ENCODE measurements around the gene COMT. TPM values are rescaled to one million over a fixed set of nuclear protein-coding genes. Genes with fewer than 3 reads are reported as not detected.

COMT gene
- total RNA-seq, 1 experiment from 2014 or later = 108 TPM

- CTCF ChIA-PET = no interaction called here
- intact Hi-C loops (cut with micrococcal nuclease; ENCODE audit: unreplicated experiment) = no loop called here
Observed at GRCh38 chr22:19919701-19920363, 21.7 kb upstream of the COMT start.

DNA sequence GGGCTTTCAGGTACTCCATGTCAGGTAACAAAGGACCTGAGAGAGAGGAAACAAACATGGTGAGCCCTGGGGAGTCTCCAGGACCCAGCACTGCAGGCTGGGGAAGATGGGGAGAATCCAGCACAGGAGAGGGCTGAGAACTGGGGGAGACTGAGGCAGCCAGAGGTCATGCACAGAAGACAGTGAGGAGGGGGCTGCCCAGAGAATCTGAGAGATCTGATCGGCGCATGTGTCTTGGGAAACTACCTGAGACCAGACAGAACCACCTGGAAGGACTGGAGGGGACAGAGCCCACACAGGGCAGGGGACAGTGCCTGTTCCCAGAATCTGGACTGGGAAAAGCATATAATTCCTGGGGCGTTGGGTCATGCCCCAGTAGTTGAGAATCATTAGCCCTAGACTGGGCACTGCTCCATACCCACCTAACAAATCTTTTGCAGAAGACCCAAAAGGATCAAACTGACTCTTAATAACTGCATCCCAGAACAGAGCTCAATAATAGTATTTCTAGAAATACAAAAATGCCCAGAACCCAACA, 20.0 kb upstream of the COMT start:
- DNase-seq (ENCODE audit: low read depth, low spot score) = no peak
- ATAC-seq = no peak
- in situ Hi-C loops (cut with HindIII; ENCODE audit: low pct_unique_long_range_greater_than_20kb, low sequenced_read_pairs) (no loop called here), intact Hi-C loops (cut with micrococcal nuclease; ENCODE audit: unreplicated experiment) (no loop called here)
- Histone ChIP-seq H3K27ac (ENCODE audit: low read length) (no peak overlapping the region), H3K36me3 (ENCODE audit: control insufficient read depth, insufficient read depth, low read length) (no peaks in the 10 kb centered on the region), H3K4me3 (ENCODE audit: low read depth in 2 of 2, low read length in 2 of 2) (no peak overlapping the region), H3K4me1 (ENCODE audit: control insufficient read depth, insufficient read depth, low read length) (no peaks in the 10 kb centered on the region), H3K27me3 (ENCODE audit: control insufficient read depth, insufficient read depth, low read length) (no peaks in the 10 kb centered on the region), H3K9me3 (ENCODE audit: control insufficient read depth, insufficient read depth, low read depth, low read length) (no peaks in the 10 kb centered on the region)
- POLR2A ChIA-PET = no interaction called here
- CTCF ChIA-PET = no interaction called here
- BruUV-seq (replicated peaks) = no TSS peak
- TF ChIP-seq, protein P1, sequence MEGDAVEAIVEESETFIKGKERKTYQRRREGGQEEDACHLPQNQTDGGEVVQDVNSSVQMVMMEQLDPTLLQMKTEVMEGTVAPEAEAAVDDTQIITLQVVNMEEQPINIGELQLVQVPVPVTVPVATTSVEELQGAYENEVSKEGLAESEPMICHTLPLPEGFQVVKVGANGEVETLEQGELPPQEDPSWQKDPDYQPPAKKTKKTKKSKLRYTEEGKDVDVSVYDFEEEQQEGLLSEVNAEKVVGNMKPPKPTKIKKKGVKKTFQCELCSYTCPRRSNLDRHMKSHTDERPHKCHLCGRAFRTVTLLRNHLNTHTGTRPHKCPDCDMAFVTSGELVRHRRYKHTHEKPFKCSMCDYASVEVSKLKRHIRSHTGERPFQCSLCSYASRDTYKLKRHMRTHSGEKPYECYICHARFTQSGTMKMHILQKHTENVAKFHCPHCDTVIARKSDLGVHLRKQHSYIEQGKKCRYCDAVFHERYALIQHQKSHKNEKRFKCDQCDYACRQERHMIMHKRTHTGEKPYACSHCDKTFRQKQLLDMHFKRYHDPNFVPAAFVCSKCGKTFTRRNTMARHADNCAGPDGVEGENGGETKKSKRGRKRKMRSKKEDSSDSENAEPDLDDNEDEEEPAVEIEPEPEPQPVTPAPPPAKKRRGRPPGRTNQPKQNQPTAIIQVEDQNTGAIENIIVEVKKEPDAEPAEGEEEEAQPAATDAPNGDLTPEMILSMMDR (IDR thresholded peaks at IDR 0.05) = no peak
- TF ChIP-seq, protein P2, sequence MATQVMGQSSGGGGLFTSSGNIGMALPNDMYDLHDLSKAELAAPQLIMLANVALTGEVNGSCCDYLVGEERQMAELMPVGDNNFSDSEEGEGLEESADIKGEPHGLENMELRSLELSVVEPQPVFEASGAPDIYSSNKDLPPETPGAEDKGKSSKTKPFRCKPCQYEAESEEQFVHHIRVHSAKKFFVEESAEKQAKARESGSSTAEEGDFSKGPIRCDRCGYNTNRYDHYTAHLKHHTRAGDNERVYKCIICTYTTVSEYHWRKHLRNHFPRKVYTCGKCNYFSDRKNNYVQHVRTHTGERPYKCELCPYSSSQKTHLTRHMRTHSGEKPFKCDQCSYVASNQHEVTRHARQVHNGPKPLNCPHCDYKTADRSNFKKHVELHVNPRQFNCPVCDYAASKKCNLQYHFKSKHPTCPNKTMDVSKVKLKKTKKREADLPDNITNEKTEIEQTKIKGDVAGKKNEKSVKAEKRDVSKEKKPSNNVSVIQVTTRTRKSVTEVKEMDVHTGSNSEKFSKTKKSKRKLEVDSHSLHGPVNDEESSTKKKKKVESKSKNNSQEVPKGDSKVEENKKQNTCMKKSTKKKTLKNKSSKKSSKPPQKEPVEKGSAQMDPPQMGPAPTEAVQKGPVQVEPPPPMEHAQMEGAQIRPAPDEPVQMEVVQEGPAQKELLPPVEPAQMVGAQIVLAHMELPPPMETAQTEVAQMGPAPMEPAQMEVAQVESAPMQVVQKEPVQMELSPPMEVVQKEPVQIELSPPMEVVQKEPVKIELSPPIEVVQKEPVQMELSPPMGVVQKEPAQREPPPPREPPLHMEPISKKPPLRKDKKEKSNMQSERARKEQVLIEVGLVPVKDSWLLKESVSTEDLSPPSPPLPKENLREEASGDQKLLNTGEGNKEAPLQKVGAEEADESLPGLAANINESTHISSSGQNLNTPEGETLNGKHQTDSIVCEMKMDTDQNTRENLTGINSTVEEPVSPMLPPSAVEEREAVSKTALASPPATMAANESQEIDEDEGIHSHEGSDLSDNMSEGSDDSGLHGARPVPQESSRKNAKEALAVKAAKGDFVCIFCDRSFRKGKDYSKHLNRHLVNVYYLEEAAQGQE (IDR thresholded peaks at IDR 0.05; ENCODE audit: insufficient read depth in 1 of 2, low read depth in 2 of 2, low read length in 1 of 2) = no peak
- no peak for TF ChIP-seq SIN3A (IDR thresholded peaks at IDR 0.05; ENCODE audit: borderline replicate concordance, insufficient read depth, low read depth, low read length)
- no peak for TF ChIP-seq POLR2AphosphoS5 (IDR thresholded peaks at IDR 0.05; ENCODE audit: low read depth, low read length)
- TF ChIP-seq TCF7L2 (IDR thresholded peaks at IDR 0.05; ENCODE audit: low read depth, low read length) = no peak

More at GRCh38 chr22:19919701-19920363, 21.7 kb upstream of the COMT start:
- Histone ChIP-seq H3K27ac (ENCODE audit: low read length) (no peak overlapping the region), H3K36me3 (ENCODE audit: control insufficient read depth, insufficient read depth, low read length) (no peaks in the 10 kb centered on the region), H3K4me1 (ENCODE audit: control insufficient read depth, insufficient read depth, low read length) (no peaks in the 10 kb centered on the region), H3K27me3 (ENCODE audit: control insufficient read depth, insufficient read depth, low read length) (no peaks in the 10 kb centered on the region), H3K4me3 (ENCODE audit: low read depth in 2 of 2, low read length in 2 of 2) (no peak overlapping the region), H3K9me3 (ENCODE audit: control insufficient read depth, insufficient read depth, low read depth, low read length) (no peaks in the 10 kb centered on the region)
- POLR2A ChIA-PET = no interaction called here
- in situ Hi-C loops (cut with HindIII; ENCODE audit: low pct_unique_long_range_greater_than_20kb, low sequenced_read_pairs) = no loop called here
- DNase-seq (ENCODE audit: low read depth, low spot score) (no peak), ATAC-seq (no peak)
- no peak for TF ChIP-seq POLR2AphosphoS5 (IDR thresholded peaks at IDR 0.05; ENCODE audit: low read depth, low read length)
- no peak for TF ChIP-seq TCF7L2 (IDR thresholded peaks at IDR 0.05; ENCODE audit: low read depth, low read length)
- TF ChIP-seq, protein P1 (IDR thresholded peaks at IDR 0.05) = no peak
- TF ChIP-seq SIN3A (IDR thresholded peaks at IDR 0.05; ENCODE audit: borderline replicate concordance, insufficient read depth, low read depth, low read length) = no peak
- TF ChIP-seq, protein P2 (IDR thresholded peaks at IDR 0.05; ENCODE audit: insufficient read depth in 1 of 2, low read depth in 2 of 2, low read length in 1 of 2) = no peak
- no TSS peak for BruUV-seq (replicated peaks)

Measured in Panc1 (cell line).